ENCODE measurements around the gene CDH18.

CDH18 gene

DNA sequence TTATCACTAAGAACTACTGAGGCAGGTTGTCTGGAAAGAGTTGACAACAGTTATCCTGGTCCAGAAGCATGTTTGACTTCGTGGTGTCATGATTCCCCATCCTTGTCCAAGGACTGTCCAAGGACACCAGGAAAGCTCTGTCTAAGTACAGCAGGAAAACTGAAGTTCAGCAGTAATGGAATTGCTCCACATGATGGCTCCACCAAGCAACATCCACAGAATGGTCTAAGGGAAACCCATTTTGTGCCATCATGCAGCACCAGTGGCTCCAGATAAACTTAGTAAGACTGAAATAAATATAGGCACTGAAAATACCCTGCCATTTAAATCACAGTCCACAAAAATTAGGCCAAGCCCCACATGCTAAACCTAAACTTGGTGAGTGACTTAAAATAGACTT is 192.8 kb downstream of the CDH18 start:
- TF ChIP-seq EZH2 (IDR thresholded peaks at IDR 0.05; ENCODE audit: borderline replicate concordance, low read length) = no peak
- TF ChIP-seq, protein P1, sequence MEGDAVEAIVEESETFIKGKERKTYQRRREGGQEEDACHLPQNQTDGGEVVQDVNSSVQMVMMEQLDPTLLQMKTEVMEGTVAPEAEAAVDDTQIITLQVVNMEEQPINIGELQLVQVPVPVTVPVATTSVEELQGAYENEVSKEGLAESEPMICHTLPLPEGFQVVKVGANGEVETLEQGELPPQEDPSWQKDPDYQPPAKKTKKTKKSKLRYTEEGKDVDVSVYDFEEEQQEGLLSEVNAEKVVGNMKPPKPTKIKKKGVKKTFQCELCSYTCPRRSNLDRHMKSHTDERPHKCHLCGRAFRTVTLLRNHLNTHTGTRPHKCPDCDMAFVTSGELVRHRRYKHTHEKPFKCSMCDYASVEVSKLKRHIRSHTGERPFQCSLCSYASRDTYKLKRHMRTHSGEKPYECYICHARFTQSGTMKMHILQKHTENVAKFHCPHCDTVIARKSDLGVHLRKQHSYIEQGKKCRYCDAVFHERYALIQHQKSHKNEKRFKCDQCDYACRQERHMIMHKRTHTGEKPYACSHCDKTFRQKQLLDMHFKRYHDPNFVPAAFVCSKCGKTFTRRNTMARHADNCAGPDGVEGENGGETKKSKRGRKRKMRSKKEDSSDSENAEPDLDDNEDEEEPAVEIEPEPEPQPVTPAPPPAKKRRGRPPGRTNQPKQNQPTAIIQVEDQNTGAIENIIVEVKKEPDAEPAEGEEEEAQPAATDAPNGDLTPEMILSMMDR (IDR thresholded peaks at IDR 0.05; ENCODE audit: low read length) = no peak
- H3K4me2 ChIP-seq (ENCODE audit: low read length) = no peak overlapping the region

DNA sequence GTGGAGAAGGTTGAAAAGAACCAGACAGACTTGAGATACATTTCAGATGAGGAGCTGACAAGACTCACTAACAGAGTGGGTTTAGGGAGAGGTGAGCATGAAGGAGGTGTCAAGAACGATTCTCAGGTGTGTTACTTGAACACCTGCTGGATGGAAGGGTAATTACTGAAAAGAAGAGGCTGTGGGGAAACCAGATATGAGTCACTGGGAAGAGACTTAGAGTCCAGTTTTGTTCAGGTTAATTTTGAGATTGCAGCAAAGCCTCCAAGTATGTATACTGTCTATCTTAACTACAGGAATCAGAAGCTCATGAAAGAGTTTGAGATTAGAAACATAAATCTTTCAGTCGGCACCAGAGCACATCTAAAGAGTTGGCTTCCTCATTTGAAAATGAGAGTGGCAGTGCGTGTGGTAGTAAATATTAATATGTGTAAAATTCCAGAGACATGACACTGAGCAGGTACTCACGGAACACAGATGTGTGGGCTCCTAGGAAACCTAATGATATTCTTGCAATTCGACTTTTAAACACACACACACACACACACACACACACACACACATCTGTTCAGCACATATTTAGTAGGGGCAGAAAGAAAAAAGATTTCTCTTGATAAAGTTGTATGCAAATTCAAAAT is 197.1 kb downstream of the CDH18 start:
- no peak overlapping the region for H3K4me2 ChIP-seq (ENCODE audit: low read length)
- no peaks in the 10 kb centered on the region for H3K4me1 ChIP-seq (ENCODE audit: insufficient read depth, low read length, severe bottlenecking)
- H3K9me2 ChIP-seq (ENCODE audit: low read depth, low read length) = no peaks in the 10 kb centered on the region
- H3K9me3 ChIP-seq (ENCODE audit: low read length) = no peaks in the 10 kb centered on the region
- no peaks in the 10 kb centered on the region for H3K27me3 ChIP-seq (ENCODE audit: insufficient read depth, low read length)
- no peaks in the 10 kb centered on the region for H4K20me1 ChIP-seq (ENCODE audit: insufficient read depth, low read length)
- H3F3A ChIP-seq (ENCODE audit: insufficient read depth, low read length) = no peaks in the 10 kb centered on the region
- H3K27ac ChIP-seq (ENCODE audit: low read depth, low read length, poor library complexity, severe bottlenecking) = no peak overlapping the region
- no peak overlapping the region for H3K9ac ChIP-seq (ENCODE audit: low read length)
- H3K36me3 ChIP-seq (ENCODE audit: insufficient read depth, low read length) = no peaks in the 10 kb centered on the region
- no peak overlapping the region for H2AFZ ChIP-seq (ENCODE audit: low read length)
- H3K4me3 ChIP-seq (ENCODE audit: low read depth, low read length, poor library complexity, severe bottlenecking) = no peak overlapping the region
- no peaks in the 10 kb centered on the region for H3K79me2 ChIP-seq (ENCODE audit: insufficient read depth, low read length)
- TF ChIP-seq, protein P1 (IDR thresholded peaks at IDR 0.05; ENCODE audit: low read length) = no peak
- TF ChIP-seq EZH2 (IDR thresholded peaks at IDR 0.05; ENCODE audit: borderline replicate concordance, low read length) = no peak

More for the DNA sequence above, 192.8 kb downstream of the CDH18 start:
- no peaks in the 10 kb centered on the region for H3K36me3 ChIP-seq (ENCODE audit: insufficient read depth, low read length)
- H3K27ac ChIP-seq (ENCODE audit: low read depth, low read length, poor library complexity, severe bottlenecking) = no peak overlapping the region
- H4K20me1 ChIP-seq (ENCODE audit: insufficient read depth, low read length) = no peaks in the 10 kb centered on the region
- H3K9me2 ChIP-seq (ENCODE audit: low read depth, low read length) = no peaks in the 10 kb centered on the region
- no peaks in the 10 kb centered on the region for H3K9me3 ChIP-seq (ENCODE audit: low read length)
- no peak overlapping the region for H3K4me3 ChIP-seq (ENCODE audit: low read depth, low read length, poor library complexity, severe bottlenecking)
- no peaks in the 10 kb centered on the region for H3K4me1 ChIP-seq (ENCODE audit: insufficient read depth, low read length, severe bottlenecking)
- H3K79me2 ChIP-seq (ENCODE audit: insufficient read depth, low read length) = no peaks in the 10 kb centered on the region
- H3K27me3 ChIP-seq (ENCODE audit: insufficient read depth, low read length) = no peaks in the 10 kb centered on the region
- H3K9ac ChIP-seq (ENCODE audit: low read length) = no peak overlapping the region
- no peaks in the 10 kb centered on the region for H3F3A ChIP-seq (ENCODE audit: insufficient read depth, low read length)
- H2AFZ ChIP-seq (ENCODE audit: low read length) = no peak overlapping the region

DNA sequence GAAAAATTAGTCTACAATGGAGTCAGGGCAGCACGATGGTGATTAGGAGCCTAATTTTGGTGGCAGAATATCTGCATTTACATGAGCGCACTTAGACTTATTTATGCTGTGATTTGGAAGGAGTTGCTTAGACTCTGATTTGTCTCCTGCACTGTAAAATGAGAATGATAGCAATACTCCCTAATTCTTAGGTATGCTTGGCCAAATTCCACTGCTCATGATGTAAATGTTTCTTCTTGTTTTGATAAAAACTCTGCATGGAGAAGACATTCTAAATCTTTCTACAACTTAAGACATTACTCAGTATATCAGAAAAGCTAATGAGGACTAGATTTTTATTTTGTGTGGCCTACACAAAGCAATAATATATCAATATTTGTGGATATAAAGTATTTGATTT is 205.4 kb downstream of the CDH18 start:
- Histone ChIP-seq H3K9me3 (ENCODE audit: low read length) (no peaks in the 10 kb centered on the region), H3K79me2 (ENCODE audit: insufficient read depth, low read length) (no peaks in the 10 kb centered on the region), H3K9me2 (ENCODE audit: low read depth, low read length) (no peaks in the 10 kb centered on the region), H3K4me2 (ENCODE audit: low read length) (no peak overlapping the region), H3K4me3 (ENCODE audit: low read depth, low read length, poor library complexity, severe bottlenecking) (no peak overlapping the region), H2AFZ (ENCODE audit: low read length) (no peak overlapping the region), H4K20me1 (ENCODE audit: insufficient read depth, low read length) (no peaks in the 10 kb centered on the region), H3K27ac (ENCODE audit: low read depth, low read length, poor library complexity, severe bottlenecking) (no peak overlapping the region), H3K27me3 (ENCODE audit: insufficient read depth, low read length) (no peaks in the 10 kb centered on the region), H3K36me3 (ENCODE audit: insufficient read depth, low read length) (no peaks in the 10 kb centered on the region), H3K4me1 (ENCODE audit: insufficient read depth, low read length, severe bottlenecking) (no peaks in the 10 kb centered on the region), H3K9ac (ENCODE audit: low read length) (no peak overlapping the region), H3F3A (ENCODE audit: insufficient read depth, low read length) (no peaks in the 10 kb centered on the region)
- TF ChIP-seq, protein P1 (IDR thresholded peaks at IDR 0.05; ENCODE audit: low read length) = no peak
- TF ChIP-seq EZH2 (IDR thresholded peaks at IDR 0.05; ENCODE audit: borderline replicate concordance, low read length) = no peak

Data from OCI-LY1 (cell line).